HFFc6 (cell line): ENCODE measurements around the gene ACKR3. TPM values are rescaled to one million over a fixed set of nuclear protein-coding genes. Genes with fewer than 3 reads are reported as not detected.

Source experiments
- DNase-seq: peaks from one replicate; pipeline ENCODE4 v3.0.0-alpha.2; 2018
- H3K27ac Mint-ChIP-seq: 2 replicates; pipeline ENCODE4 v1.8.0; 2020; ENCODE audit warnings: mild to moderate bottlenecking, mixed read lengths
- H3K27me3 Mint-ChIP-seq: 2 replicates; pipeline ENCODE4 v1.8.0; 2021; ENCODE audit warnings: mild to moderate bottlenecking, moderate library complexity, mixed read lengths; ENCODE audit not compliant: insufficient read depth
- H3K36me3 Mint-ChIP-seq: 2 replicates; pipeline ENCODE4 v1.8.0; 2021; ENCODE audit warnings: low read depth, mixed read lengths
- H3K4me1 Mint-ChIP-seq: 2 replicates; pipeline ENCODE4 v1.8.0; 2020; ENCODE audit warnings: low read depth, mixed read lengths
- H3K4me3 Mint-ChIP-seq: 2 replicates; pipeline ENCODE4 v1.8.0; 2020; ENCODE audit warnings: mild to moderate bottlenecking, moderate library complexity, mixed read lengths
- H3K9me3 Mint-ChIP-seq: 2 replicates; pipeline ENCODE4 v1.8.0; 2020; ENCODE audit warnings: mild to moderate bottlenecking, mixed read lengths
- total RNA-seq, 6 experiments: library from RNA; stranded (reverse); fragmentation: NEBNext Ultra II Directional; extraction: Animal tissue kit (Norgen Biotek cat#: 25700); gene quantifications; 2 replicates in 1 of 6; 3 replicates in 5 of 6; pipeline ENCODE4 v1.2.3, GENCODE V29; 2021
- TF ChIP-seq, protein P1 (sequence below): fragments of 200-600 bp; sonication (generic); IDR thresholded peaks from 2 replicates; pipeline ENCODE4 v1.5.0; 2021; ENCODE audit warnings: antibody characterized with exemption, mild to moderate bottlenecking

ACKR3 gene
- total RNA-seq, 6 experiments from 2014 or later: 0.12 TPM; not detected in 5

DNA sequence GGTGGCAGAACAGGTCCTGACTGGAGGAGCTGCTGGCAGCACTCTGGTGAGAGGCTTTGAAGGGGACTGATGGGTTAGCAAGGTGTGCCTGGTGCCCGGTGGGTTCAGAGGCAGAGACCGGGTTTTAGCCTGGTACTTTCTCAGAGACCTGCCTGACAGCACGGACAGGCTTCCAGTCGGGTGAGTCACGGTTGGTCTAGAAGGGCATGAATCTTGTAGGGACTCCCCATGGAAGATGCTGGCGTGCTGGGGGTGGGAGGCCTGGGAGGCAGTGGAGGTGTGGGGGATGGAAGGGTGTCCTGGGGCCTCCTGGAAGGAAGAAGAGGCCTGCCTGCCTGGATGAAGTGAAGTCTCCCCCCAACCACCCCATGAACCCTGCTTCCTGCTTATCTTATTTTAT, 52.6 kb downstream of the ACKR3 start:
- no peak overlapping the region for H3K27ac Mint-ChIP-seq
- H3K36me3 Mint-ChIP-seq: no peaks in the 10 kb centered on the region
- H3K27me3 Mint-ChIP-seq: peaks cover 24% of the 10 kb centered on the region
- peaks cover 10% of the 10 kb centered on the region; the same call in 1 of the 2 replicates for H3K9me3 Mint-ChIP-seq
- no peaks in the 10 kb centered on the region for H3K4me1 Mint-ChIP-seq
- TF ChIP-seq, protein P1, sequence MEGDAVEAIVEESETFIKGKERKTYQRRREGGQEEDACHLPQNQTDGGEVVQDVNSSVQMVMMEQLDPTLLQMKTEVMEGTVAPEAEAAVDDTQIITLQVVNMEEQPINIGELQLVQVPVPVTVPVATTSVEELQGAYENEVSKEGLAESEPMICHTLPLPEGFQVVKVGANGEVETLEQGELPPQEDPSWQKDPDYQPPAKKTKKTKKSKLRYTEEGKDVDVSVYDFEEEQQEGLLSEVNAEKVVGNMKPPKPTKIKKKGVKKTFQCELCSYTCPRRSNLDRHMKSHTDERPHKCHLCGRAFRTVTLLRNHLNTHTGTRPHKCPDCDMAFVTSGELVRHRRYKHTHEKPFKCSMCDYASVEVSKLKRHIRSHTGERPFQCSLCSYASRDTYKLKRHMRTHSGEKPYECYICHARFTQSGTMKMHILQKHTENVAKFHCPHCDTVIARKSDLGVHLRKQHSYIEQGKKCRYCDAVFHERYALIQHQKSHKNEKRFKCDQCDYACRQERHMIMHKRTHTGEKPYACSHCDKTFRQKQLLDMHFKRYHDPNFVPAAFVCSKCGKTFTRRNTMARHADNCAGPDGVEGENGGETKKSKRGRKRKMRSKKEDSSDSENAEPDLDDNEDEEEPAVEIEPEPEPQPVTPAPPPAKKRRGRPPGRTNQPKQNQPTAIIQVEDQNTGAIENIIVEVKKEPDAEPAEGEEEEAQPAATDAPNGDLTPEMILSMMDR: no peak
- DNase-seq: no peak
- H3K4me3 Mint-ChIP-seq: no peak overlapping the region

- TF ChIP-seq, protein P1: no peak
- peaks cover 10% of the 10 kb centered on the region; the same call in 1 of the 2 replicates for H3K9me3 Mint-ChIP-seq
- no peak overlapping the region for H3K27ac Mint-ChIP-seq
- H3K36me3 Mint-ChIP-seq: no peaks in the 10 kb centered on the region
- H3K27me3 Mint-ChIP-seq: peaks cover 23% of the 10 kb centered on the region
- no peaks in the 10 kb centered on the region for H3K4me1 Mint-ChIP-seq
- H3K4me3 Mint-ChIP-seq: no peak overlapping the region
- no peak for DNase-seq
These were observed 53.0 kb downstream of the ACKR3 start for GRCh38 chr2:236622660-236623059.

DNA sequence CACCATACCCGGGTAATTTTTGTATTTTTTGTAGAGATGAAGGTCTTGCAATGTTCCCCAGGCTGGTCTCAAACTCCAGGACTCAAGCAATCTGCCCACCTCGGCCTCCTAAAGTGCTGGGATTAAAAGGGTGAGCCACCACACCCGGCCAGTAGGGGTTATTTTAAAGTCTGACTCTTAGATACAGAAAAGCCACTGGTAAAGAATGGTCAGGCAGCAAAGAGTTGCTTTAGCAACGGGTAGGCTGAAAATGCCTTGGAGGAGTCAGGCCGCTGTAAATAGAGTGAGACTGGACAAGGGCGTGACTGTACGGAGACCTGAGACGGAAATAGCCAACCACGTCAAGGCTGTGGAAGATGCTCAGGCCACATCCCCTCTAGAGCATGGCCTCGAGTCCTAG, 54.2 kb downstream of the ACKR3 start:
- no peaks in the 10 kb centered on the region for H3K36me3 Mint-ChIP-seq
- H3K27me3 Mint-ChIP-seq: peaks cover 24% of the 10 kb centered on the region
- H3K27ac Mint-ChIP-seq: no peak overlapping the region
- peaks cover 10% of the 10 kb centered on the region; the same call in 1 of the 2 replicates for H3K9me3 Mint-ChIP-seq
- TF ChIP-seq, protein P1: peak; percentile 25; the same call in 1 of the 2 replicates
- H3K4me3 Mint-ChIP-seq: no peak overlapping the region
- no peaks in the 10 kb centered on the region for H3K4me1 Mint-ChIP-seq
- DNase-seq: no peak

- Mint-ChIP-seq H3K4me1 (no peaks in the 10 kb centered on the region), H3K27ac (no peak overlapping the region), H3K9me3 (peaks cover 4% of the 10 kb centered on the region; the same call in 1 of the 2 replicates), H3K36me3 (no peaks in the 10 kb centered on the region), H3K4me3 (no peak overlapping the region), H3K27me3 (peaks cover 22% of the 10 kb centered on the region)
- TF ChIP-seq, protein P1: no peak
- no peak for DNase-seq
These were observed 55.6 kb downstream of the ACKR3 start for GRCh38 chr2:236625156-236625690.

DNA sequence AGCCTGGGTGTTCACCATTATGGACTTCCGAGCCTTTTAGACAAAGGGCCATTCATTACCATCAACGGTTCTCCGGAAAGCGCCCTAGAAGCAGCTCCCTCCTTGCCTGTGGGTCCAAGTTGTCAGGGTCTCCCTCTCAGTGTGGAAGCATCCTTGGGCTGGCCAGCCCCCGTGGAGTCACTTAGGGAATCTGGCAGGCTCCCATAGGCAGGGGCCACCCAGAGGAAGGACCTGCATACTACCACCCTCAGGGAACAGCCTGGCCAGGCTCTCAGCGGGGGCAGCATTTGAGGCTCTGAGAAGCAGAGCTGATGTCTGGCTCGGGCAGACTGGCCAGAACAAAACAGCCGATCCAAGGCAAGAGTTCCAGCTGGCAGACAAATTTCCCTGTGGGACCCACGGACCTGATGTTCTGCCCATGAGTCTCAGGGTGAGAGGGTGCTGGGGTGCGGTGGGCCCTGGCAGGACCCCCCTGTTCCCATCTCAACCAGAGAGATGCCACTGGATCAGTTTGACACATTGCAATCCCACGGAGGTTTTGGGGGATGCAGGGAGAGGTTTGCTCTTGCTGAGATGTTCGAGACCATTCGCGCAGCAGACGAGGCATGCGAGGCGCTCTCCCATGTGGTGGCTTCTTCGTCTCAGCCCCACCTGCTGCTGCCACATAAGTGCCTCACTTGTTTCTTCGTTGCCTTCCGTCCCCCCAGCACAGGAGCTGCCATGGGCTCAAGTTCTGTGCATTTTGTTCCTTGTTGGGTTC, 56.9 kb downstream of the ACKR3 start:
- Mint-ChIP-seq H3K4me3 (no peak overlapping the region), H3K27ac (no peak overlapping the region), H3K9me3 (peaks cover under 1% of the 10 kb centered on the region; the same call in 1 of the 2 replicates), H3K4me1 (no peaks in the 10 kb centered on the region), H3K36me3 (no peaks in the 10 kb centered on the region), H3K27me3 (peaks cover 19% of the 10 kb centered on the region)
- DNase-seq: no peak
- TF ChIP-seq, protein P1: no peak
